ENCODE data around the gene PLK3. TPM values are rescaled to one million over a fixed set of nuclear protein-coding genes. Genes with fewer than 3 reads are reported as not detected.
A peak's percentile ranks its signal among the peaks of the same experiment; 100 is the strongest.
"Not testable (repeated sequence)": the region's sequence is repeated elsewhere in the genome, so short reads cannot be mapped to it uniquely, and the experiment has no call there.

The PLK3 gene
- total RNA-seq, 2 donors from 2014 or later, result 5.2 to 15.5 TPM

DNA sequence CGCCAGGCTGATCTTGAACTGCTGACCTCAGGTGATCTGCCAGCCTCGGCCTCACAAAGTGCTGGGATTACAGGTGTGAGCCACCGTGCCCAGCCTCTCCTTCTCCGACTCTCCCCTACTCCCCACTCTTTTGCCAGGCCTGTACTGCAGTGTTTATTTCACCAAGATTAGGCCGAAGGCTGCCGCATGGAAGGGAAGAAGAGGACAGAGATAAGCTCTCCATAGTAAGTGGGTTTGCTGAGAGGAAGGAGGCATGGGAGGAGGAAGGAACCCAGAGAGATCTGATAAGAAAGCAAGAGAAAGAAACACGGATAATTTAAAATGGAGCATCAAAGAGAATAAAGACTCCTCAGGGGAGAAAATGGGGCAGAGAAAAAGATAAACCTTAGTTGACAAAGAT is 34.2 kb downstream of the PLK3 start:
- TF ChIP-seq POLR2AphosphoS5 (IDR thresholded peaks at IDR 0.05), result no peak
- no peak for TF ChIP-seq POLR2A (IDR thresholded peaks at IDR 0.05)
- TF ChIP-seq, protein P1, sequence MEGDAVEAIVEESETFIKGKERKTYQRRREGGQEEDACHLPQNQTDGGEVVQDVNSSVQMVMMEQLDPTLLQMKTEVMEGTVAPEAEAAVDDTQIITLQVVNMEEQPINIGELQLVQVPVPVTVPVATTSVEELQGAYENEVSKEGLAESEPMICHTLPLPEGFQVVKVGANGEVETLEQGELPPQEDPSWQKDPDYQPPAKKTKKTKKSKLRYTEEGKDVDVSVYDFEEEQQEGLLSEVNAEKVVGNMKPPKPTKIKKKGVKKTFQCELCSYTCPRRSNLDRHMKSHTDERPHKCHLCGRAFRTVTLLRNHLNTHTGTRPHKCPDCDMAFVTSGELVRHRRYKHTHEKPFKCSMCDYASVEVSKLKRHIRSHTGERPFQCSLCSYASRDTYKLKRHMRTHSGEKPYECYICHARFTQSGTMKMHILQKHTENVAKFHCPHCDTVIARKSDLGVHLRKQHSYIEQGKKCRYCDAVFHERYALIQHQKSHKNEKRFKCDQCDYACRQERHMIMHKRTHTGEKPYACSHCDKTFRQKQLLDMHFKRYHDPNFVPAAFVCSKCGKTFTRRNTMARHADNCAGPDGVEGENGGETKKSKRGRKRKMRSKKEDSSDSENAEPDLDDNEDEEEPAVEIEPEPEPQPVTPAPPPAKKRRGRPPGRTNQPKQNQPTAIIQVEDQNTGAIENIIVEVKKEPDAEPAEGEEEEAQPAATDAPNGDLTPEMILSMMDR (IDR thresholded peaks at IDR 0.05), result no peak
- intact Hi-C loops (cut with DNase I), result no loop called here
- H3K9me3 ChIP-seq, result no peaks in the 10 kb centered on the region
- no peaks in the 10 kb centered on the region for H3K27me3 ChIP-seq (replicated peaks; ENCODE audit: insufficient read depth)
- 82% methylated on average over 7 of the region's 7 CpGs for WGBS
- DNase-seq (ENCODE audit: low spot score), result no peak
- H3K36me3 ChIP-seq, result no peaks in the 10 kb centered on the region
- H3K27ac ChIP-seq, result no peak overlapping the region
- H3K4me3 ChIP-seq, result no peak overlapping the region
- H3K4me1 ChIP-seq (replicated peaks), result no peaks in the 10 kb centered on the region

DNA sequence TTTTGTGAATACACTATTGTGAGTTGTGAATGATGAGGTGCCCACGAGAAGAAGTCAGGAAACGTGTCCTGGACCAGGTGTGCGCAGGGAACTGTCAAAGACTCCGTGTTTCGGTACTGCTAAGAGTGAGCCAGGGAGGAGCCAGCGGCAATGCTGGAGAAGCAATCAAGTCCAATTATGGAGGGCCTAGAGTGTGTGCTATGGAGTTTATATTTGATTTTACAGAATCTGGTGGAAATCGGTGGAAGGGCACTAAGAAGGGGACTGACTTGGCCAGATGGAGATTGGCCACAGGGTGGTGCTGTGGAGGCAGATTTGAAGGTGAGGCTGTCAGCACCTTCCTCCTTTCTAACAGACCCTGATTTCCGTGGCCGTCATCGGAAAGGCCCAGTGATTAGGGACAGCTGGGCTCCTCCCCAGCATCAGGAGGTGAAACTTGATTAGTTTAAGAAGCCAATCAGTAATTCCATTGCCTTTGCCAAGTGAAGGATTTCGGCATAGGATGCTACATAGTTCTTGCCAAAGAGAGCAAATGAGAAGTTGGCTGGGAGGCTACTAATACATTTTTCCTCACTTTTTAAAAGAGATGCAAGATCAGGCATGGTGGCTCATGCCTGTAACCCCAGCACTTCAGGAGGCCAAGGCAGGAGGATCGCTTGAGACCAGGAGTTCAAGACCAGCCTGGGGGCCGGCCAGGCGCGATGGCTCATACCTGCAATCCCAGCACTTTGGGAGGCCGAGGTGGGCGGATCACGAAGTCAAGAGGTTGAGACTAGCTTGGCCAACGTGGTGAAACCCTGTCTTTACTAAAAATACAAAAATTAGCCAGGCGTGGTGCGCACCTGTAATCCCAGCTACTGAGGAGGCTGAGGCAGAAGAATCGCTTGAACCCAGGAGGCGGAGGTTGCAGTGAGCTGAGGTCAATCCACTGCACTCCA is 35.8 kb downstream of the PLK3 start:
- no peak overlapping the region for H3K27ac ChIP-seq
- H3K9me3 ChIP-seq, result no peaks in the 10 kb centered on the region
- DNase-seq (ENCODE audit: low spot score), result peak; percentile 71
- H3K4me3 ChIP-seq, result no peak overlapping the region
- H3K4me1 ChIP-seq (replicated peaks), result no peaks in the 10 kb centered on the region
- TF ChIP-seq, protein P1 (IDR thresholded peaks at IDR 0.05), result peak; percentile 67 to 80 (median 71)
- TF ChIP-seq POLR2AphosphoS5 (IDR thresholded peaks at IDR 0.05), result peak; percentile 22
- no peak for TF ChIP-seq POLR2A (IDR thresholded peaks at IDR 0.05)
- intact Hi-C loops (cut with DNase I), result loop anchor here (5.0 kb wide), 1 partner anchor 176 kb away; the partner anchor contains the start of genes HECTD3 and UROD
- no peaks in the 10 kb centered on the region for H3K36me3 ChIP-seq
- no peaks in the 10 kb centered on the region for H3K27me3 ChIP-seq (replicated peaks; ENCODE audit: insufficient read depth)
- WGBS, result 63% methylated on average over 23 of the region's 23 CpGs

DNA sequence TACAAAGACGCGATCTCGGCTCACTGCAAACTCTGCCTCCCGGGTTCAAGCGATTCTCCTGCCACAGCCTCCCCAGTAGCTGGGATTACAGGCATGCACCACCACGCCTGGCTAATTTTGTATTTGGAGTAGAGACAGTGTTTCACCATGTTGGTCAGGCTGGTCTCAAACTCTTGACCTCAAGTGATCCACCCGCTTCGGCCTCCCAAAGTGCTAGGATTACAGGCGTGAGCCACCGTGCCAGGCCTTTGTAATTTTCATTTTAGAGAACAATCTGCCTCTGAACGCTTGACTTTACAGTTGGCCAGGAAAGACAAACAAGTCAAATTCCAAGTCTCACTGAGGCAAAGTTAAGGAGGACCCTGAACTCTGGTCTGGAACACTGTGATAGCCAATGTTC is 38.1 kb downstream of the PLK3 start:
- H3K36me3 ChIP-seq; H3K4me1 ChIP-seq (replicated peaks); DNase-seq (ENCODE audit: low spot score); H3K27me3 ChIP-seq (replicated peaks; ENCODE audit: insufficient read depth); H3K27ac ChIP-seq; H3K9me3 ChIP-seq; H3K4me3 ChIP-seq: not testable (repeated sequence)
- intact Hi-C loops (cut with DNase I), result loop anchor here (5.0 kb wide), 1 partner anchor 174 kb away; the partner anchor contains the start of genes HECTD3 and UROD
- 84% methylated on average over 11 of the region's 11 CpGs for WGBS

DNA sequence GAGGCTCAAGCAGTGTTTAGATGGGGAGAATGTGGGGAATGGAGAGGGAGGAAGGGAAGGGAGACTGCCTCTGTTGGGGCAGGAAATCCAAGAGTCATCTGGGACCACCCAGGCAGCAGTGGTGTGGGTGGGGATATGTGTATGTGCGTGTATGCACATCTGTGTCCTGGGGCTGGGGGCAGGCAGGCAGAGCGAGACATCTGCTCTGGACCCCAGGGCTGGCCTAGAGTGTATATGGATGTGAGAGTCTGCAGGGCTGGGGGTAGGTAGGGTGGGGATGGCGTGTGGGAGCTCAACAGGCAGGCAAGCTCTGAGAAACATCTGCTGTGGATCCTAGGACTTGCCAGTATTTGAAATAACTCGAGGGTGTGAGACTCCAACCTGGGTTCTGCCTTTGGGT is 39.4 kb downstream of the PLK3 start:
- no peaks in the 10 kb centered on the region for H3K36me3 ChIP-seq
- no peaks in the 10 kb centered on the region for H3K27me3 ChIP-seq (replicated peaks; ENCODE audit: insufficient read depth)
- H3K4me3 ChIP-seq, result no peak overlapping the region
- WGBS, result 62% methylated on average over 4 of the region's 4 CpGs
- no peak overlapping the region for H3K27ac ChIP-seq
- H3K4me1 ChIP-seq (replicated peaks), result no peaks in the 10 kb centered on the region
- intact Hi-C loops (cut with DNase I), result loop anchor here (5.0 kb wide), 1 partner anchor 173 kb away; the partner anchor contains the start of genes HECTD3 and UROD
- TF ChIP-seq POLR2A (IDR thresholded peaks at IDR 0.05) (no peak), POLR2AphosphoS5 (IDR thresholded peaks at IDR 0.05) (no peak)
- no peaks in the 10 kb centered on the region for H3K9me3 ChIP-seq
- DNase-seq (ENCODE audit: low spot score), result no peak

DNA sequence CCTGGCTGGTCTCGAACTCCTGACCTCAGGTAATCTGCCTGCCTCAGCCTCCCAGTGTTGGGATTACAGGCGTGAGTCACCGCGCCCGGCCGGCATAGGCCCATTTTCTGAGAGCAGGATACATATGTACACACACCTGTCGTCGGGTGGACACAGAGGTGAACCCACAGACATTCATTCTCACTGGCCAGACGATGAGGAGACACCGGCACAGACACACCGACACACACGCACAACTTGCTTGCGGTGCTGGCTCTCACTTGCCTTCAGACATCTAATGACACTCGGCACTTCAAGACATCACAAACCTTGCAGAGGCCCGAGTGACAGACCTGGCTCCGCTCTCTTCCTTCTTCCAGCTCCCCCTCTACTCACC is 42.3 kb downstream of the PLK3 start:
- no peaks in the 10 kb centered on the region for H3K27me3 ChIP-seq (replicated peaks; ENCODE audit: insufficient read depth)
- H3K27ac ChIP-seq, result peak overlapping the region; percentile 45 to 46
- H3K4me3 ChIP-seq, result peak overlapping the region; percentile 34 to 46
- WGBS, result 34% methylated on average over 16 of the region's 16 CpGs
- H3K9me3 ChIP-seq, result no peaks in the 10 kb centered on the region
- H3K36me3 ChIP-seq, result no peaks in the 10 kb centered on the region
- intact Hi-C loops (cut with DNase I), result loop anchor here (5.0 kb wide), 1 partner anchor 145 kb away; the partner anchor contains the start of gene EIF2B3
- H3K4me1 ChIP-seq (replicated peaks), result no peaks in the 10 kb centered on the region
- no peak for DNase-seq (ENCODE audit: low spot score)
- TF ChIP-seq POLR2A (IDR thresholded peaks at IDR 0.05) (no peak), POLR2AphosphoS5 (IDR thresholded peaks at IDR 0.05) (no peak)
- TF ChIP-seq, protein P1 (IDR thresholded peaks at IDR 0.05), result no peak
